GM18858 (cell line): ENCODE results near the gene B4GALT5.
"Not testable (repeated sequence)": the region's sequence is repeated elsewhere in the genome, so short reads cannot be mapped to it uniquely, and the experiment has no call there.

Source experiments
- ATAC-seq: cut with Tn5 transposase; IDR thresholded peaks from one replicate; pipeline ENCODE4 v1.9.1; 2021; ENCODE audit not compliant: unreplicated experiment

B4GALT5 gene

DNA sequence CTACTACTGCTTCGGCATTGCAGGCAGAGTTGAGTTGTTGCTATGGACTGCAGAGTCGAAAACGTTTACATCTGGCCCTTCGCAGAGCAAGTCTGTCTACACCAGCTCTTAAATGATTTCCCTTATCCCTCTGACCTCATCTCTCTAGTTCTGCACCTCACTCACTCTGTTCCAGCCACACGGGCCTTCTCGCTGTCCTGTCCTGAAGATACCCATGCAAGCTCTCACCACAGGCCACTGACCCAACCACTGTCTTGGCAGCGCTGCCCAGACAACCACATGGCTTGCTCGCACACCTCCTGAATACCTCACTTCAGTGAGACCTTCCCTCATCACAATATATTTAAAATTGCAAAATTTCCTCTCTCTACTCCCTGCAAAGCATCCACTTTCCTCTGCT is 31.4 kb downstream of the B4GALT5 start:
- no peak for ATAC-seq

DNA sequence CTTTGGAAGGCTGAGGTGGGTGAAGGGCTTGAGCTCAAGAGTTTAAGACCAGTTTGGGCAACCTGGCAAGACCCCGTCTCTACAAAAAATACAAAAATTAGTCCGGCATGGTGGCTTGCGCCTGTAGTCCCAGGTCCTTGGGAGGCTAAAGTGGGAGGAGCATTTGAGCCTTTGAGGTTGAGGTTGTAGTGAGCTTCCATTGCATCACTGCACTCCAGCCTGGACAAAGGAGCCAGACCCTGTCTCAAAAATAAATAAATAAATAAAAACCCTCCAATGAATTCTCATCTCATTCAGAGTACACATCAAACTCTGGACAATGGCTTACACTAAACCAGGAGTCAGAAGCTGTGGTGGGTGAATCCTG is 31.8 kb downstream of the B4GALT5 start:
- no peak for ATAC-seq

DNA sequence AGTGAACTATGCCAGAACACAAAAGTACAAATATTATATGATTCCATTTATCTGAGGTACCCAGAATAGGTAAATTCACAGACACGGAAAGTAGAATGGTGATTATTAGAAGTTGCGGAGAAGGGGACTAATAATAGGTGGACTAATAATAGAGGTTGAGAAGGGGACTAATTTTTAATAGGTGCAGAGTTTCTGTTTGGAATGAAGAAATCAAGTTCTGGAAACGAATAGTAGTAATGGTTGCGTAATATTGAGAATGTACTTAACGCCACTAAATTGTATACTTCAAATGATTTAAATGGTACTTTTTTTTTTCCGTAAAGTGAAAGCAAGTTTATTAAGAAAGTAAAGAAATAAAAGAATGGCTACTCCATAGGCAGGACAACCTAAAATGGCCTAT is 33.2 kb downstream of the B4GALT5 start:
- ATAC-seq, result no peak

DNA sequence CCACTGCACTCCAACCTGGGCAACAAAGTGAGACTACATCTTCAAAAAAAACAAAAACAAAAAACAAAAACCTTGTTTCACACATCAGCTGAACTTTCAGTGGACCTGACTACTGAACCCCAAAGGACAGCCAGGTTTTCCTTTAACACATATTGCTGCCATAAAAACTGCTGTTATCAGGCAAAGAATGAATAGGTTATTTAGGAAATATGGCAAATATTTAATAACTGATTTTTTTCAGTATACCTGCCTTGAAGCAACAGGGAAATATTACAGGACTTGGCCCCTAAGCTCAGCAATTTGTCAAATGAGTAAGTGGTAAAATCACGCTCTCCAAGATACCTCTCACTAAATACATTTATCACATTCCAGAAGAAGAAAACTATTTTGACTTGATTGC is 34.0 kb downstream of the B4GALT5 start:
- ATAC-seq, result no peak

DNA sequence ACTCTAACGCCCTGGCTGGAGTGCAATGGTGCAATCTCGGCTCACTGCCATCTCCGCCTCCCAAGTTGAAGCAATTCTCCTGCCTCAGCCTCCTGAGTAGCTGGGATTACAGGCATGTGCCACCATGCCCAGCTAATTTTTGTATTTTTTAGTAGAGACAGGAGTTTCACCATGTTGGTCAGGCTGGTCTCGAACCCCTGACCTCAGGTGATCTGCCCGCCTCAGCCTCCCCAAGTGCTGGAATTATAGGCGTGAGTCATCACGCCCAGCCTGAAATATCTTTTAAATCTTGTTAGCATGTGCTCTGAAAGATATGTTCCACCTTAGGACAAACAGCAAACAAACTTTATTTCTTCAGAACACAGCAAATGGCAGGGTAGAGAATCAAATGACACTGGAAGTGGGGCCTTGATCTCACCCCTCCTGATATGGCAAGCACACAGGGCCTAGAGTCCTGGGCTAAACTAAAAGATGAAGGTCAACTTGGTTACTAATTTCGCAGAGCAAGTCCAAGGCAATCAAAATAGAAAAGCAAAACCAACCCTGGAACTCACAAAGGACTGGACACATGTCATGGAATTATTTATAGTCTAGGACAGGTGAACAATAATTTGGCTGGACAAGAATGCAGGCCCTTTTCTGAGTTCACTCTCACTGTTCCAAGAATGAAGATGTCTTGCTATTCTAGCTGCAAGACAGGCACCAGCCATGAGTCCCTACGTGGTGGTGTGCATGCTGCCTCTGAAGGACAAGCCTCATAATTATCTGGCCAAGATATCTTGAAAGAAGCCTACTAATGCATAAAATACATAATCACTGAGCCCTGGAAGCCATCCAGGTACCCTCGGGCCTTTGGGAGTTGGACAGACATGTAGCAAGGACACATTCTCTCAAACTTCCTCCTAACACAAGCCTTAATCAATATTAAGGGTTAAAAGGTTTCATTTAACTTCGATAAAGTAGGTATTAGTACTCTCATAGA is 35.6 kb downstream of the B4GALT5 start:
- ATAC-seq, result no peak

DNA sequence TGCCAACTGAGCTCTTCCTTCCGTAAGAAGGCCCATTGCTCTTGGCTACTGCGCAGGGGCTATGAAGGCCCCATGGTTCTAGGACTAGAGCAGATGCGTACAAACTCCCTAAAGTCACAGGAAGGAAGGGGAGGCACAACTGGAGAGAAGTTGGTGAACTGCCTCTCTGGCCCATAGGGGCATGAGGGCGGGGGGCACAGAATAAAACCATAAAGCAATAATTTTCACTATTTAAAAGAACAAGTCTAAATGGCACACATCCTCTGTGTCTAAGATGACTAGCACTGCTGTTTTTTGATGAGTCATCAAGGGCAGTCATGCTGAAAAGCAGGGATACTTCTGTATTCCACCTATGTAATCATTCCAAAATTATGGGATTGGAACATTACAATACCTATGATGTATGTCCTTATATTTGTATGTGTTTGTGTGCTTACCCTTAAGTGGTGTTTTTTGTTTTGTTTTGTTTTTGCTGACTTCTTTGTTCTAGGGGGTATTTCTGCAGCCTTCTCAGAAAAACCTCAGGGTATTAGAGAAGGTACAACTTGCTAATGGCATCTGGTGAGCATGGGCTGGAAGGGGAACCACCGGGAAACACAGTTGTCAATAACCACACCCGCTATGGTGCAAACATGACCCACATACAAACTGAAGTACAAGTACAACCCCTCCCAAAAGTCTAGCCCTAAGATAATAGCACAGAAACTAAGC is 36.9 kb downstream of the B4GALT5 start:
- ATAC-seq, result no peak

DNA sequence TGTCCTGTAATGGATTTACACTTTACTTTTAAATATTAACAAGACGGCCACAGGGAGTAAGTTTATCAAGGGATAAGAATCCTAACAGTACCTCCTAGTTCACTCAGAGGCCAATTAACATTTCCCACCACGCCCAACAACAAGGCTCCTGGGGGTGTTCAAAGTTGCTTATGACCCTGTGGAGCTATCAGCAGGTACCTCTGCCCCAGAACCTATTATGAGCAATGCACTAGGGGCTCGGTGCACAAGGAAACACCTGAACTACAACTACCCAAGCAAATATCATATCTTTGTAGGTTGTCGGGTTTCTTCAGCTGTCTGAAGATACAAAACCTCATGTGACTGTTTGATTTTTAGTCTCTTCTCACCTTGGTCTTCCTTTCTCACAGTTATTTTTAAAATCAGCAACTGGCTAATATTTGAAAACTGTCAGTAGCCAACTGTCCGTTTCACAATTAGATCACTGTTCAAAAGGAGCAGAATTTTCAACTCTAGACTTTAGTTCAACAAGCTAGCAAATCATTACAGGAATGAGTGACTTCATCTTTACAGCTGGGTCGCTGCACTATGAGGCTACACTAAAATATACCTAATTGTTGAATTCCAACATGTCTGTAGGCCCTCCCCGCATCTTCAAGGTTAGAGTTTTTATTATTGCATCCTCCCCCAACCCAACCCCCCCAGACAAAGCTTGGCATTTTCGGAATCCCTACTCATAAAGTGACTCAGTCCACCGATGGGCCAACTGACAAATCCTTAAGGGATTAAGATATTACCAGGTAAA is 38.1 kb downstream of the B4GALT5 start:
- no peak for ATAC-seq

DNA sequence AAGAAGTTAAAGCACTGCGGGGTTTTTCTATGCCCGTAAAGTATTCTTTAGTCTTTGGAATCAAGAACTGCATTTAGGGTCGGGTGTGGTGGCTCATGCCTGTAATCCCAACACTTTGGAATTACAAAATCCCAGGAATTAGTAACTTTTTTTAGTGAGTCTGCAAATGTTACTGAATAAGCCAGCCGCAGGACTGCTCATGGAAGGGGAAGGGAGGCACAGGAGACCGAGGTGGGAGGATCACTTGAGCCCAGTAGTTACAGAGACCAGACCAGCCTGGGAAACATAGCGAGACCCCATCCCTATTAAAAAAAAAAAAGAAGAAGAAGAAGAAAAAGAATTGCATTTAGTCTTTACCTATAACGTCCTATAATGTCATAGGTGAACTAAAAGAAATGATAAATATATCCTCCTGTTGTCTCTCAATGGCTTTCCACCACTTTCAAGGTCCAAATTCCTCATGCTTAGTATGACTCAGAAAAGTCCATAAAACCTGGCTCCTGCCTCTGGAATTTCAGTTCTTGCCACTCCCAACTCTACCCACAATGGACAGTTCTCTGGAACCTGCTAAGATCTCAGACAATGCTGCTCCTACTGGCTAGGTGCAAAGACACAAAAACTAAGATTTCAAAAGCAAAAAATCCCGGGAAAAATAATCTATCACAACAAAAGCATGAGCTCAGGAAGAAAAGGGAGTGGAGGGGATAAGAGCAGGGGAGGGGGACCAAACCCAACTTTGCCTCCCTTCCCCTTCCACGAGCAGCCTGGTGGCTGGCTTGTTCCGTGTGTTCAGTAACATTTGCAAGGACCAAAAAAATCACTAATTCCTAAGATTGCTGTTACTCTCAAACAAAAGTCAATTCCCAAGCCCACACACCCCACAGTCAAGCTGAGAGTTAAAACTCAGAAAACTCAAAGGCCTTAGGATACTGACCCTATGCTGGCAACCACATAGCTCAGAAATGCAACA is 39.0 kb downstream of the B4GALT5 start:
- ATAC-seq, result no peak

DNA sequence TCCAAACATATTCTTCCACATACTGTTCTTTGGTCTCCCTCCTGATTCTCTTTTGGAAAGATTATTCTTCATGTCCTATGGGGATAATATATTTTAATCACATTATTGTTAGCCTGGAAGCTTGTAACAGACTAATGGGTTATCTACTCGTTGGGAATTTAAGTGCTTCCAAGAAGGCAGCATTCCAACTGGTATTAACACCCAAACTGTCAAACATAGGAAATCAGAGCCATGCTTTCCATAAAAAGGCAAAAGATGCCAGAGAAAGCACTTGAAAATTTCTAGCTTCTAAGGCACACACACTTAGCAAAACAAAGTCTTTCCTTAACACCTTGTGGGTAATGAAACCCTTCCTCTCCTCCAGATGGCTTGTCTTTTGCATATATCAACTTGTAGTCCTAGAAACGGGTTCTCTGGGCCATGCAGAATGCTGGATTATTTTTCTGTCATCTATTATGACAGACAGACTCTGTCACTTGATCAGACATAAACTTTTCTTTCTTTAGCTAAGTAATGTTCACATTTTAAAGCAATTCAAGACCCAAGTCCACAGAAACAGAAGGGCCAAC is 41.5 kb downstream of the B4GALT5 start:
- ATAC-seq, result no peak

DNA sequence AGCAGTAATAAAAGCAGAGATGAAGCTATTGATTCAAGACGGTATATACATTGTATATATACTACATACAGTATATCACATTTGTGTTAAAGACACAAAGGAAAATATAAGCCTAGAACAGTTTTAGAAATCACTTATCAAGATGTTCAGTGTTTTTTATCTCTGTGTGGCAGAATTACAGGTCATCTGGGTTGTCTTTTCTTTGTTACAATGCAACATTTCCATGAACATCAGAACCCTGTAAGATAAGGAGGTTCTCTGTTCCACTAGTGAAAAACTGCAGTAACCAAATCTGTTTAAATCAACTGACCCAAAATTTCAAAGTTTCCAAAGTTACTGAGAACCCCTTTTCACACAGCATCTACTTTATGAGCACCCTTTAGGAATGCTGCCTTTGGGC is 42.2 kb downstream of the B4GALT5 start:
- ATAC-seq, result no peak

DNA sequence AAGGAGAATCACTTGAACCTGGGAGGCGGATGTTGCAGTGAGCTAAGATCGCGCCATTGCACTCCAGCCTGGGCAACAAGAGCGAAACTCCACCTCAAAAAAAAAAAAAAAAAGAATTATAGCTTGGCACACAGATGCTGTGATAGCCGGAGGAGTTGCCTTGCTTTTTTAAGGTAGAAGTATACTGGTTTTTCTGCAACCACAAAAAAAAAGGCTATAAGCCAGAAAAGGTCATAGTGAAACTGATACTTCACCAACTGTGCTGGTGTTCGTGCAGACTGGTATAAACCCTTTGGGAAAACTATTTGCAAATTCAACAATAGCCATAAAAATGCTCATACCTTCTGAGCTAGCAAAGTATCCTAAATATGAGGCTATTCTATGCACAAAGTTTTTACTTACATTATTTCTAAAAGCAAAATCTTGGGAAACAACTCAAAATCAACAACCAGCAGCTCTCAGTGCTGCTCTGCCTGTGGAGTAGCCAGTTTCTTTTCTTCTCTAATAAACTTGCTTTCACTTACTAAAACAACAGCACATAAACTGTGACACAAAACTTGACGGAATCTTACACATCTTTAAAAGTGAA is 44.0 kb downstream of the B4GALT5 start:
- ATAC-seq, result peak; percentile 52

DNA sequence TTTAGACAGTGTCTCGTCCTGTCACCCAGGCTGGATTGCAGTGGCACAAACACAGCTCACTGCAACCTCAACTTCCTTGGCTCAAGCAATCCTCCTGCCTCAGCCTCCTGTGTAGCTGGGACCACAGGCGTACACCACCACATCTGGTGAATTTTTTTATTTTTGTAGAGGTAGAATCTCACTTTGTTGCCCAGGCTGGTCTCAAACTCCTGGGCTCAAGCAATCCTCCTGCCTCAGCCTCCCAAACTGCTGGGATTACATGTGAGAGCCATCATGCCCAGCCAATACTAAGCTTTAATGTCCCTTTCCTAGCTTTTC is 44.8 kb downstream of the B4GALT5 start:
- not testable (repeated sequence) for ATAC-seq

DNA sequence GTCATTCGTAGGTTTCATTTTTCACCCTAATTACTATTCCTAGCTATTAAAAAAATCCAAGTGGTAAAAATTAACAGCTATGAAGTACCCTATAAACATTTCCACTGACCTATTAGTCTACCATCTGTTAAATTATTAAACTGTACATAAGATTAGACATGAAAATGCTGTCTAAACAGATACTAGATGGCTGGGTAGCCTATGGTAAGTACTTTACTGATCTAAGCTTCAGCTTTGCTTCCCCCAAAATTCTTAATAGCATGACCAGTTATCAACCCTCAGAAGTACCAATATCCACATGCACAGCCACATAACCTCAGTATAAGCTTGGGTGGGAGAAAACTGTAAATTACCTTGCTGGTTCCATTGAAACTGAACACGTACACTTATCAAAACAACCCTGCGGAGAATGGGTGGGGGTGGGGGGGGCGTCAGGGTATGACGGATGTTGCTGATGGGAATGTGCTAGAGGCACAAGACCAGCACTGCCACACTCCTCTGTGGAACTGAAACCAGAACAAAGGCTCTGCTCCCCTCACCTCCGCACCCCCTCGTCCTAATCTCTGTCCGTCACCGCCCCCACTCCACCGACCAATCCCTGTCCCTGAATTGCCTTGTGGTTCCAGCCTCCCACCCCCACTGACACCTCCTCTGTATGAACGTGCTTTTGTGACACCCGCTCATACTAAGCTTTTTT is 45.3 kb downstream of the B4GALT5 start:
- no peak for ATAC-seq

DNA sequence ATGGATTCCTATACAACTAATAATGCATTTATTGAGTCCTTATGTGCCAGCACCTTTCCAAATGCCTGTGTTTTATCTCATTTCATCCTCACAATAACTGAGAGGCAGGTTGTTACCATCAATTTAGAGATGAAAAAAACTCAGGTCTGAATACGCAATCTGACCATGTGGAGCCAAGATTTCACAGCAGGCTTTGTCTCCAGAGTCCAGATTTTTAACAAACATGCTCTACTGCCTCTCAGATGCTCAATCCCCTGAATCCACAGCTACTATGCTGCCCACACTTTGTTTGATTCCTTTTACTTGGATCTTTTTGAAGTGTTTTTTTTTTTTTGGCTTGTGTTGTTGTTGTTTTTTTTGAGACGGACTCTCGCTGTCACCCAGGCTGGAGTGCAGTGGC is 46.8 kb downstream of the B4GALT5 start:
- ATAC-seq, result no peak

DNA sequence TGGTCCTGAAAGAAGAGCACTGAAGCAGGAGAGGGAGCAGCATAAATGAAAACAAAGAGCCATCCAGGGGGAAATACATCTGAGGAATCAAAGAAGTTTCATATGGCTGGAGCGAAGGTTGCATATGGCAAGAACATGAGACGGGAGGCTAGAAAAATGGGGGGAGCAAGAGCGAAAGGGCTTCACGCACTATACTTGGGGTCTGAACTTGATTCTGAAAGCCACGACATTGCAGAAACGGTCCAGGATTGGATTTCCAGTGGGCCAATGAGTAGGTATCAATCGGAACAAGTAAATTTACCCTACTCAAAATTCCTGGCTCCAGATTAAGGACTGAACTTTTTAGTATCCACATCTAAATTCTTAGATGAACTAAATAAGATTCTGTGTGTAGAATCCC is 47.9 kb downstream of the B4GALT5 start:
- ATAC-seq, result no peak

DNA sequence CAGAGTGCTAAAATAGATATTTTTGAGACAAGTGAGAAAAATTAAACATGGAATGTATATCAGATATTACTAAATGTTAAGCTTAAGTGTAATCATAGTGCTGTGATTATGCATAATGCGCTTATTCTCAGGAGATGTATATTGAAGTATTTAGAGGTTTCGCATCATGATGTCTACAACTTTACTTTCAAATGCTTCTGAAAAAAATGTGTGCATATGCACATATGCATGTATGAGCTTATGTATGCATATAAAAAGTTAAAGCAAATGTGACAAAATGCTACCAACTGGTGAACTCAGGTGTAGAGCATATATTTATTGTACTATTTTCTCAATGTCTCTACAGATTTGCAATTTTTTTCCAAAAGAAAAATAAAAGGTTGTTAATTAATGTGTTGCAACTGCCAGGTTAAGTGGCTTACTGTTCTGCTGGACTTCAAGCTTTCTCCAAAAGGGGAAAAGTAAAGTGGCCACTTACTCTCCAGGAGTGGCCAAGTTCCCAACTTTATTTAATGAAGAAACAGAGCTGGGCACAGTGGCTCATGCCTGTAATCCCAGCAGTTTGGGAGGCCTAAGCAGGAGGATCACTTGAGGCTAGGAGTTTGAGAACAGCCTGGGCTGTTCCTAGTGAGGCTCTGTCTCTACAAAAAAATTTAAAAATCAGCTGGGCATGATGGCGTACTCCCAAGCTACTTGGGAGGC is 48.9 kb downstream of the B4GALT5 start:
- no peak for ATAC-seq

DNA sequence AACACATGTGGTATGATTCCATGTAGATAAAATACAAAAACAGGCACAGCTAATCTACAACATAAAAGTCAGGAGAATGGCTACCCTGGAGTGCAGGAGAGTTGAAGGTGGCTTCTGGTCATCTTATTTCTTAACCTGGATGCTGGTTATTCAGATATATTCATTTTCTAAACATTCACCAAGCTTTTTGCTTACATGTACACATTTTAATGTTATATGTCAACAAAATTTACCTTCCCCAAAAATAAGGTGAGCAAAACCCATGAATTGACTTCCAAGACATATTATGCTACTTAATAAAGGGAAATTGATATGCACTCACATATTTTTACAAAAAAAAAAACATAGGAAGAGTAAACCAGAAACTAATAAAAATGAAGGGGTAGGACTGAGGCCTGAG is 50.6 kb downstream of the B4GALT5 start:
- no peak for ATAC-seq

DNA sequence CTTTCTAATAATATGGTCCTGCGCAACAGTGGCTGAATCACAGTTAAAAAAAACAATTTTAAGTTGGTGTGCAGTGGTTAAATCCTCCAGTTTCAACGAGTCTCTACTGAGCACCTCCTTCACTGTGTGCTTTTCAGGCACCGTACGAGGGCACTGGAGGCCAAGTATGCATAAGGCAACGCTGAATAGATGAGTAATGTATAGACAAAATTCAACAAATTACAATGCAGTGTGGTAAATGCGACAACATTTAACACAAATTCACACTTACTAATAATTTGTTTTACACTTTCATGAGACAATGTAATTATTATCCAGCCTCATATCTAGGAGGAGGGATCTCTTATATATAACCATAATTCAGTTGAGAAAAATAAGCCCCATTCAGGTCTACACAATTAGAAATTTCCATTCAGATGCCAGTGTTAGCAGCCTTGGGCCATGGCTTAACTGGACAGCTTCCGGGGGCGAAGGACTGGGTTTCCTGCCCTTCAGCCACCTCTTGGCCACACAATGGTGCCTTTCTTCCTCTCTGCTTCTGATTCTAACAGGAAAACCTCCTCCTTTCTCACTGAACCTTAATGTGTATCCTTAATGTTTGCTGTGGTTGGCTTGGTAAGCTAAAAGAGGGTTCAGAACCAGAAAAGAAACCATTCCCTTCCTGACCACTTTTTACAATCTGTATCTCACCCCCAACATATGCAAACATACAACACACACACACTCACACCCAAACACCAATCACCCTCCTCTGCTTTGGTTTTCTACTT is 51.9 kb downstream of the B4GALT5 start:
- ATAC-seq, result no peak
